Measurements from ENCODE around the gene DLG2. TPM values are rescaled to one million over a fixed set of nuclear protein-coding genes. Genes with fewer than 3 reads are reported as not detected.
"Not testable (repeated sequence)": the region's sequence is repeated elsewhere in the genome, so short reads cannot be mapped to it uniquely, and the experiment has no call there.

DLG2 gene
- polyA plus RNA-seq, 3 donors: 9.9 to 11.8 (median 10.1) TPM

DNA sequence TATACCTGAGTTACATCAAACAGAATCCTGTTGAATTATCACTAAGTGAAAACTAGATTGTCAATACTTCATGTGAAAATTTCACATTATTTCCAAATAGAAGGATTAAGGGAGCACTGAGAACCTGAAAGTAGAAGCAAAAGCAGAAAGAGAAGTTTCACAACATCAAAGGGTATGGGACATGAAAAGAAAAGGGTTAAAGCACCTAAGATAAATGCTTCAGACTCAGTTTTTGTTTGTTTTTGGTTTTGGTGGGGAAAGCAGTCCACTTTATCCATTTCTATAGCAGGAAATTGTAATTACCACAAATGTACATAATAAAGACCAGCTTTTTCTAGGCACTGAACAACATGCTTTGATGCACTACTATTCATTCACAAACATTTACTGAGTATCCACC lies 1271.2 kb downstream of the DLG2 start:
- no peak for DNase-seq (ENCODE audit: extremely low read depth in 1 of 11, low read depth in 9 of 11, low spot score in 4 of 11)

- DNase-seq (ENCODE audit: extremely low read depth in 1 of 11, low read depth in 9 of 11, low spot score in 4 of 11): no peak
These were observed 1281.5 kb downstream of the DLG2 start for GRCh38 chr11:84345597-84345996.

GRCh38 chr11:84345027-84345426 lies 1282.1 kb downstream of the DLG2 start:
- no peak for DNase-seq (ENCODE audit: extremely low read depth in 1 of 11, low read depth in 9 of 11, low spot score in 4 of 11)

DNA sequence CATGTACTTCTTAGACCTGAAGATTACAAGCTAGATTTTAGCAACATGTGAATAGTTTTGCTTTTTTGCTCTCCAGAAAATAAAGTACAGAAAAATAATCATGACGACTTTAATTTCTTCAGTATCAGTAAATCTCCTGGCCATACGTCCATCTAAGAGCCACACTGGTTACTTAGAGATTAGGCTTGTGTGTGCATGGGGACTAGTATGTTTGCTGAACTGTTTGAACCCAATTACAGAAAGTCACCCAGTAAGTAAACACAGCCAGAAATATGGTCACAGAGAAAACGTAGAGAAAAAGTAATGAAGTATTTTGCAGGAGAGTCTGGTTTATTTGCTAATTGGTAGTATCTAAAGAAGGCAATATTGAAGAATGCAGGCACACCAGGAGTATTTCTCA lies 1287.3 kb downstream of the DLG2 start:
- DNase-seq (ENCODE audit: extremely low read depth in 1 of 11, low read depth in 9 of 11, low spot score in 4 of 11): no peak

DNA sequence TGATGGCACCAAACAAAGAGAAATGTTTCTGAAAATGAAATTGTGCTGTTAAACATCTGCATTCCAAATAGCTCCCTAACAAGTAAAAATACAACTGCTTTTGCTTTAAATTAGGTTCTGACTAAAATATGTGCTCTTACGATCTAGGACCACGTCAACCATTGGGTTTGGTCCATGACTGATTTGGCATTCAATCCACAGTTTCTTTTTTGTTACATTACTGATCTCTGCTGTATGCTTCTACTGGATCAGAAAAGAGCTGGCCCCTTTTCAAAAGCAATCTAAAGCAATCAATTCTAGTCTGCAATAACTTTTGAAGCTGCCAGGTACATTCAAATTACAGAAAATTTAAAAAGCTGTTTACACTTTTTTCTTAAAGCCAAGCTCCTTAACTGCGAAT lies 1293.9 kb downstream of the DLG2 start:
- no peak for DNase-seq (ENCODE audit: extremely low read depth in 1 of 11, low read depth in 9 of 11, low spot score in 4 of 11)

GRCh38 chr11:84322211-84322610 lies 1304.9 kb downstream of the DLG2 start:
- DNase-seq (ENCODE audit: extremely low read depth in 1 of 11, low read depth in 9 of 11, low spot score in 4 of 11): no peak

DNA sequence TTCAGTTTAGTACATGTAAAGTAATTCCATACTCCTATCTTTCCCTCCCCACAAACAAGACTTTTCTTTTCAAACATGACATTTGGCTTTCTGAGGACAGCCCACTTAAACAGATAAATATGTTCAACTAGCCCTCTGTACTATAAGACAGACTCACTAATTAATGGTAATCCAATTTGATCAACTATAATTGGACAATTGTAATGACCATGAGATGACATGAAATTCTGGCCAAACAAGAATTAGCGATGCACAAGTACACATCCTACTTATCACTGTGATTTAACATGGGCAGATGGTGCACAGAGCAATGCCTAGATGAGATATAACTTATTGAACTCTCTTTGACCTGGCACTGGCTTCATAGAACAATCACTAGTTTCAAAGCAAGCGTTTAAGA lies 1307.3 kb downstream of the DLG2 start:
- no peak for DNase-seq (ENCODE audit: extremely low read depth in 1 of 11, low read depth in 9 of 11, low spot score in 4 of 11)

- DNase-seq (ENCODE audit: extremely low read depth in 1 of 11, low read depth in 9 of 11, low spot score in 4 of 11): no peak
These were observed 1310.1 kb downstream of the DLG2 start for GRCh38 chr11:84316866-84317555.

GRCh38 chr11:84313830-84314359 lies 1313.2 kb downstream of the DLG2 start:
- DNase-seq (ENCODE audit: extremely low read depth in 1 of 11, low read depth in 9 of 11, low spot score in 4 of 11): no peak

DNA sequence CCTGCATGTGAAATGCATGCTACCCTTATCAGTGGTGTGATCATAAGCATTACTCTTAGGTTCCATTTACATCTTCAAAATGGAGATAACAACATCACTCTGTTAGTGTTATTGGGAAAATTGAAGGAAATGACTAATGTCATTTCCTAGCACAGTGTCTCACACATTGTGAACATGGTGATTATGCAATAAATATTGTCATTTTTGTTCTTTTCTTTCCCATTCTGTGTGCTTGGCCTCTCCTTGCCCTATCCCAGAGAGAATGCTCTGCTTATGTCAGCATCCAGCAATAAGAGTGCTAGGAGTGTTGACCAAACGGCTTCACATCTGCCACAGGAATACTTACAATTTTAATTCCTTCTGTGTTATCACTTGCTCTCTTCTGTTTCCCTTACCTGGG lies 1316.9 kb downstream of the DLG2 start:
- DNase-seq (ENCODE audit: extremely low read depth in 1 of 11, low read depth in 9 of 11, low spot score in 4 of 11): no peak

GRCh38 chr11:84308491-84308890 lies 1318.7 kb downstream of the DLG2 start:
- DNase-seq (ENCODE audit: extremely low read depth in 1 of 11, low read depth in 9 of 11, low spot score in 4 of 11): not testable (repeated sequence)

GRCh38 chr11:84300092-84300491 lies 1327.1 kb downstream of the DLG2 start:
- no peak for DNase-seq (ENCODE audit: extremely low read depth in 1 of 11, low read depth in 9 of 11, low spot score in 4 of 11)

DNA sequence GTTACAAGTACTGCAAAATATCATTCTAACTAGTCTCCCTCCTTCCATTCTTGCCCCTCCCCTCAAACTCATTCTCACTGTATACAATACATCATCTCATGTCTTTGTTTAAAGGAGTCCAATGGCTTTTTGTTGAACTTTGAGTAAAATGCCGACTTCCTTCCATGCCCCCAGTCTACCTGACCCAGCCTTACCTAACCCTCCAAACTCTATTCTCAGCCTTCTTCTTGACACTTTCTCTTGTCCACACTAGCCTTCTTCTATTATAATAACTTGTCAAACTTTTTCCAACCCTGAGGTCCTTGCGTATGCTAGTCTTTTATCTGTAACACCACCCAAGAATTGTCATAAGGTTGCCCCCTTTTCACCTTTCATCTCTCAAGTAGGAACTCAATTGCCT lies 1329.6 kb downstream of the DLG2 start:
- DNase-seq (ENCODE audit: extremely low read depth in 1 of 11, low read depth in 9 of 11, low spot score in 4 of 11): no peak

DNA sequence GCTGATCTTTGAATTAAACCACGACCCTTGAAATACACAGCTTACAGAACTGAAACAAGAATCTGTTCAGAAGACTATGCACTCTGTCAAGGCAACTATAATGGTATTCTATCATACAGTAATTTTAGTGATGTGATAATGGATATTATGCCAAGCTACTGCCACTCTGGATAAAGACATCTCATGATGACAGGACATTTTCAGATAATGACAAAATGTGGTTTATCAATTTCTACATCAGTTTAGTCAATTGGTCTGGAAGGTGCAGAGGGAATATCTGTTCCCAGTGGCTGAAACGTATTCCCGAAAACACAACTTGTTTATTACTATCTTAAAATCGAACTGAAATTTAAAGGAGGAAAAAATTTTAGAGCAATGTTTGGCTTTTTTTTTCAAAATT lies 1331.3 kb downstream of the DLG2 start:
- no peak for DNase-seq (ENCODE audit: extremely low read depth in 1 of 11, low read depth in 9 of 11, low spot score in 4 of 11)

- DNase-seq (ENCODE audit: extremely low read depth in 1 of 11, low read depth in 9 of 11, low spot score in 4 of 11): no peak
These were observed 1334.2 kb downstream of the DLG2 start for GRCh38 chr11:84292955-84293354.

- no peak for DNase-seq (ENCODE audit: extremely low read depth in 1 of 11, low read depth in 9 of 11, low spot score in 4 of 11)
These were observed 1335.1 kb downstream of the DLG2 start for GRCh38 chr11:84292006-84292405.

- DNase-seq (ENCODE audit: extremely low read depth in 1 of 11, low read depth in 9 of 11, low spot score in 4 of 11): no peak
These were observed 1336.5 kb downstream of the DLG2 start for GRCh38 chr11:84290647-84291046.

- no peak for DNase-seq (ENCODE audit: extremely low read depth in 1 of 11, low read depth in 9 of 11, low spot score in 4 of 11)
These were observed 1337.7 kb downstream of the DLG2 start for GRCh38 chr11:84289381-84289906.

GRCh38 chr11:84273541-84273940 lies 1353.6 kb downstream of the DLG2 start:
- DNase-seq (ENCODE audit: extremely low read depth in 1 of 11, low read depth in 9 of 11, low spot score in 4 of 11): no peak

GRCh38 chr11:84270466-84270865 lies 1356.7 kb downstream of the DLG2 start:
- no peak for DNase-seq (ENCODE audit: extremely low read depth in 1 of 11, low read depth in 9 of 11, low spot score in 4 of 11)

DNA sequence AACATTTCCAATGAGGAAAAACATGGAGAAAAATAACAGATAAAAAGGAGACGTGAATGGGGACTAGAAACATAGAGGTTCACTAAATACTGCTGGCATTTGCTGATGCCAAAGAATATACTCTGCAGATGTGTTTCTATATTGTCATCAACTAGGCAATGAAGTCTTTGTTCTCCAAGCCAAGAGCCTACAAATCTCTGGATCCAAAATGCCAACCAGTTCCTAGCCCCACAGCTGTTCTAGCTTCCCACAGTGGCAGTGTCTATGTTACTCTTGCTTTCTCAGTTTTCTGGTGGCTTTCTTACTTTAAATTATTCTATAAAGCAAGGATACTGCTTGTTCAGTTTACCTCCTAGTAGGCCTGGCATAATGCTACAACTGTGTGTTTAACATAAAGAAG lies 1363.1 kb downstream of the DLG2 start:
- DNase-seq (ENCODE audit: extremely low read depth in 1 of 11, low read depth in 9 of 11, low spot score in 4 of 11): no peak
